B cell (primary cell): Measurements from ENCODE around the gene C5.

Experiments used
- CTCF ChIP-seq: fragments of 200-600 bp; IDR thresholded peaks from one replicate; pipeline ENCODE4 v1.8.0; 2022; ENCODE audit warnings: antibody characterized with exemption, mild to moderate bottlenecking
- EZH2 ChIP-seq: IDR thresholded peaks from 2 replicates; pipeline ENCODE4 v1.6.1; 2012; ENCODE audit warnings: borderline replicate concordance, low read depth, mild to moderate bottlenecking, moderate library complexity, low read length; ENCODE audit not compliant: insufficient read depth, poor library complexity, severe bottlenecking

DNA sequence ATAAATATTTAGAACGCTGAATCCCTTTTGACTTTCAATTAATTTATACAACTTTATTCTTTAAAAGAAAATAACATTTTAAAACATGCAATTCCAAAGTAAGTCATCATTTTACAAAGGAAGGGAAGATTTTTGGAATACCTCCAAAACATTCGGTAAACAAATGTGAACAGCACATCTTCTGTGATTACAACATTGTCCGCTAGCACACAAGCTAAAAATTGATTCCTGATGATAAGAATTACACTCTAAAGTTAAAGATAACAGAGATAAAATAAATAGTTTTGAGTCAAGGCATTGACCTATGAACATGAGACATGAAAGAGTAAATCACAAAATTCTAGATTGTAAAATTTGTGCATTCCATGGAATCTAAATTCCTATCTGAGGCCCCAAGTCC, 67.2 kb downstream of the C5 start:
- TF ChIP-seq EZH2 (no peak), CTCF (no peak)
